HFFc6 (cell line): ENCODE measurements around the gene GLRX5. TPM values are rescaled to one million over a fixed set of nuclear protein-coding genes. Genes with fewer than 3 reads are reported as not detected.

Experiments used
- DNase-seq: peaks from one replicate; pipeline ENCODE4 v3.0.0-alpha.2; 2018
- H3K27ac Mint-ChIP-seq: 2 replicates; pipeline ENCODE4 v1.8.0; 2020; ENCODE audit warnings: mild to moderate bottlenecking, mixed read lengths
- H3K27me3 Mint-ChIP-seq: 2 replicates; pipeline ENCODE4 v1.8.0; 2021; ENCODE audit warnings: mild to moderate bottlenecking, moderate library complexity, mixed read lengths; ENCODE audit not compliant: insufficient read depth
- H3K36me3 Mint-ChIP-seq: 2 replicates; pipeline ENCODE4 v1.8.0; 2021; ENCODE audit warnings: low read depth, mixed read lengths
- H3K4me1 Mint-ChIP-seq: 2 replicates; pipeline ENCODE4 v1.8.0; 2020; ENCODE audit warnings: low read depth, mixed read lengths
- H3K4me3 Mint-ChIP-seq: 2 replicates; pipeline ENCODE4 v1.8.0; 2020; ENCODE audit warnings: mild to moderate bottlenecking, moderate library complexity, mixed read lengths
- H3K9me3 Mint-ChIP-seq: 2 replicates; pipeline ENCODE4 v1.8.0; 2020; ENCODE audit warnings: mild to moderate bottlenecking, mixed read lengths
- total RNA-seq, 6 experiments: library from RNA; stranded (reverse); fragmentation: NEBNext Ultra II Directional; extraction: Animal tissue kit (Norgen Biotek cat#: 25700); gene quantifications; 2 replicates in 1 of 6; 3 replicates in 5 of 6; pipeline ENCODE4 v1.2.3, GENCODE V29; 2021
- TF ChIP-seq, protein P1 (sequence below): fragments of 200-600 bp; sonication (generic); IDR thresholded peaks from 2 replicates; pipeline ENCODE4 v1.5.0; 2021; ENCODE audit warnings: antibody characterized with exemption, mild to moderate bottlenecking

The GLRX5 gene
- total RNA-seq, 6 experiments from 2014 or later = 38.7 to 47.2 (median 43.8) TPM

DNA sequence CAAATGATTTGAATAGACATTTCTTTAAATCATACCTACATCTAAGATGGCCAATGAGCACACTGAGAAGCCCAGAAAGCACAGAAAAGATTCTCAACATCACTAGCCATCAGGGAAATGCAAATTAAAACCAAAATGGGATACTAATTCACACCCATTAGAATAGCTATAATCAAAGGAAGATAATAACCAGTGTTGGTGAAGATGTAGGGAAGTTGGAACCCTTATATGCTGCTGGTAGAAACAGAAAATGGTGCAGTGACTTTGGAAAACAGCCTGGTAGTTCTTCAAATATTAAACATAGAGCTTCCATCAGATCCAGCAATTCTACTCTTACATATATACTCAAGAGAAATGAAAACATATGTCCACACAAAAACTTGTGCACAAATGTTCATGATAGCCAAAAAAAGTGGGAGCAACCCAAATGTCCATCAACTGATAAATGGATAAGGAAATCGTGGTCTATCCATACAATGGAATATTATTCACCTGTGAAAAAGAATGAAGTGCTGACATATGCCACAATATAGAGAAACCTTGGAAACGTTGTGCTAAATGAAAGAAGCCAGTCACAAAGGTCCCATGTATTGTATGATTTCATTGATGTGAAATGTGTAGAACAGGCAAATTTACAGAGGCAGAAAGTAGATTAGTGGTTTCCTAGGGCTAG lies 42.8 kb upstream of the GLRX5 start:
- H3K36me3 Mint-ChIP-seq = peaks cover 12% of the 10 kb centered on the region; the same call in 1 of the 2 replicates
- no peaks in the 10 kb centered on the region for H3K27me3 Mint-ChIP-seq
- no peak overlapping the region for H3K4me3 Mint-ChIP-seq
- TF ChIP-seq, protein P1, sequence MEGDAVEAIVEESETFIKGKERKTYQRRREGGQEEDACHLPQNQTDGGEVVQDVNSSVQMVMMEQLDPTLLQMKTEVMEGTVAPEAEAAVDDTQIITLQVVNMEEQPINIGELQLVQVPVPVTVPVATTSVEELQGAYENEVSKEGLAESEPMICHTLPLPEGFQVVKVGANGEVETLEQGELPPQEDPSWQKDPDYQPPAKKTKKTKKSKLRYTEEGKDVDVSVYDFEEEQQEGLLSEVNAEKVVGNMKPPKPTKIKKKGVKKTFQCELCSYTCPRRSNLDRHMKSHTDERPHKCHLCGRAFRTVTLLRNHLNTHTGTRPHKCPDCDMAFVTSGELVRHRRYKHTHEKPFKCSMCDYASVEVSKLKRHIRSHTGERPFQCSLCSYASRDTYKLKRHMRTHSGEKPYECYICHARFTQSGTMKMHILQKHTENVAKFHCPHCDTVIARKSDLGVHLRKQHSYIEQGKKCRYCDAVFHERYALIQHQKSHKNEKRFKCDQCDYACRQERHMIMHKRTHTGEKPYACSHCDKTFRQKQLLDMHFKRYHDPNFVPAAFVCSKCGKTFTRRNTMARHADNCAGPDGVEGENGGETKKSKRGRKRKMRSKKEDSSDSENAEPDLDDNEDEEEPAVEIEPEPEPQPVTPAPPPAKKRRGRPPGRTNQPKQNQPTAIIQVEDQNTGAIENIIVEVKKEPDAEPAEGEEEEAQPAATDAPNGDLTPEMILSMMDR = no peak
- H3K27ac Mint-ChIP-seq = no peak overlapping the region
- H3K9me3 Mint-ChIP-seq = peaks cover 5% of the 10 kb centered on the region
- peaks cover 39% of the 10 kb centered on the region for H3K4me1 Mint-ChIP-seq
- no peak for DNase-seq

DNA sequence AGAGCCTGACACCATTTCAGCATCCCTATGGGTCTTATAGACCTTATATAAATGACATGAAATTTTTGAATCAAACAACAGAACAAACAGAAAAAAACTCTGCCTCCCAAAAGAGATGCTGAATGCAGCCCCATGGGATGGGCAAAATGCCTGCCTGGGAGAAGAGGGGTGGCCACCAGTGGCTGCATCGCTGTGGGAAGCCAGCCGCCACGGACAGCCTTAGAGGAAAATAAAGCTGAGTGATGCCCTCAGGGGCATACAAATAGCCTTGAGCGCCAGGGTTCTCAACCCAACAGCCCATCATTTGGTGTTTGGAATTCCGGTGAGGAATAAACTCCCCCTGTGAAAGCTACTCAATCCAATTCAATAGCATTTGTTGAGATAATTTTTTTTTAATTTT lies 41.3 kb upstream of the GLRX5 start:
- peaks cover 50% of the 10 kb centered on the region for H3K4me1 Mint-ChIP-seq
- DNase-seq = no peak
- H3K27ac Mint-ChIP-seq = no peak overlapping the region
- no peaks in the 10 kb centered on the region for H3K27me3 Mint-ChIP-seq
- H3K9me3 Mint-ChIP-seq = peaks cover 5% of the 10 kb centered on the region
- H3K4me3 Mint-ChIP-seq = no peak overlapping the region
- TF ChIP-seq, protein P1 = no peak
- H3K36me3 Mint-ChIP-seq = peaks cover 12% of the 10 kb centered on the region; the same call in 1 of the 2 replicates

DNA sequence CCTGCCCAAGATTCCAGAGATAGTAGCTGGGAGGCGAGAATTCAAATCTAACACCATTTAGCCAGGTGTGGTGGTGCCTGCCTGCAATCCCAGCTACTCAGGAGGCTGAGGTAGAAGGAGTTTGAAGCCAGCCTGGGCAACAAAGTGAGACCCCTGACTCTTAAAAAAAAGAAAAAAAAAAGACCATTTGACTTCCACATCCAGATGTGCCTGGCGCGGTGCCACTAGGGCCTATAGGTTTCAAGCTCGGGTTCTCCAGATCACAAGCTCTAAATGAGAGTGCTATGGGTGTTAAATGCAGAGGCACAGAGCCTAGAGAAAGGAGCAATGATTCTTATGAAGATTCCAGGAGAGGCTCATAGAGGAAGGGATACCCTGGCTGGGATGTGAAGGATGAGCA lies 40.9 kb upstream of the GLRX5 start:
- no peak for DNase-seq
- Mint-ChIP-seq H3K27ac (no peak overlapping the region), H3K36me3 (peaks cover 12% of the 10 kb centered on the region; the same call in 1 of the 2 replicates), H3K4me3 (no peak overlapping the region), H3K4me1 (peaks cover 50% of the 10 kb centered on the region), H3K9me3 (peaks cover 5% of the 10 kb centered on the region), H3K27me3 (no peaks in the 10 kb centered on the region)
- TF ChIP-seq, protein P1 = no peak

DNA sequence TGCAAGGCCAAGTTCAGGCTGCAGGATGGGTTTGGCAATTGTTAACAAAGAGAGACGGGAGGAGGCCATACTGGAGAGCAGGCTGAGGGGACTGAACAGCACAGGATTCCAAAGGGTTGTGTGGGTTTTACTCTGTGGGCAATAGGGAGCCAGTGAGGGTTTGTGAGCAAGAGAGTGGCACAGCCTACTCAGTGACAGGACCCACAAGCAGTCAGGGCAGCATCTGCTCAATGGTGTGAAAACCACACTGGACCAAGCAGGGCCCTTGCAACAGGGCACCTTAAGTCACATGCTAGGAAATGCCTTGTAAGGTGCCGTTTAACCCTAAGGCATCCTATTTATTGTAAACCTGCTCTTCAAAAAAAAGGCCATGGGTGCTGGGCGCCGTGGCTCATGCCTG lies 40.4 kb upstream of the GLRX5 start:
- H3K36me3 Mint-ChIP-seq = peaks cover 12% of the 10 kb centered on the region; the same call in 1 of the 2 replicates
- H3K9me3 Mint-ChIP-seq = peaks cover 5% of the 10 kb centered on the region
- no peaks in the 10 kb centered on the region for H3K27me3 Mint-ChIP-seq
- TF ChIP-seq, protein P1 = no peak
- H3K4me3 Mint-ChIP-seq = no peak overlapping the region
- H3K27ac Mint-ChIP-seq = no peak overlapping the region
- no peak for DNase-seq
- H3K4me1 Mint-ChIP-seq = peaks cover 50% of the 10 kb centered on the region

DNA sequence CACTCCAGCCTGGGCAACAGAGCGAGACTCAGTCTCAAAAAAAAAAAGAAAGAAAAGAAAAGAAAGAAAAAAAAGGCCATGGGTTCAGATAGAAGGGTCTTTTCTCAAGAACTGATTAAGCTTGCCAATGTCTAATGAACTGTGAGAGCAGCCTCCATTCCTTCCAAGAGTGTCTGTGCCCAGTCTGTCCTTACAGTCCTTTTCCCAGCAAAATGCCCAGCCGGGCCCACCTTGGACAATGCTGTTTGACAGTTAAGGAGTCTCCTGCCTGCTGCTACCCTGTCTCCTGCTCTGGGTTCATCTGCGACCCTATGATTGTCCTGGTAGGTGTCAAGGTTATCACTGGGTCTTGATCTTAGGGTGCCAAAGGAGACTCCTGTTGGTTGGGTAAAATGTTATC lies 39.8 kb upstream of the GLRX5 start:
- Mint-ChIP-seq H3K36me3 (peaks cover 12% of the 10 kb centered on the region; the same call in 1 of the 2 replicates), H3K4me3 (no peak overlapping the region), H3K4me1 (peaks cover 54% of the 10 kb centered on the region), H3K27me3 (no peaks in the 10 kb centered on the region), H3K9me3 (peaks cover 5% of the 10 kb centered on the region), H3K27ac (no peak overlapping the region)
- TF ChIP-seq, protein P1 = no peak
- DNase-seq = no peak
